Osteoblast (primary cell): ENCODE results near the gene IDUA. TPM values are rescaled to one million over a fixed set of nuclear protein-coding genes. Genes with fewer than 3 reads are reported as not detected.

Source experiments
- DNase-seq: peaks from one replicate; pipeline ENCODE4 v3.0.0; 2011; ENCODE audit warnings: low spot score, mixed read lengths; ENCODE audit not compliant: insufficient read length; ENCODE audit errors: missing footprints
- H2AFZ ChIP-seq: 2 replicates; pipeline ENCODE4 v1.6.0; 2011; ENCODE audit warnings: mild to moderate bottlenecking, low read length
- H3K27ac ChIP-seq: 2 replicates; pipeline ENCODE4 v1.5.1; 2011; ENCODE audit warnings: mild to moderate bottlenecking, low read depth, low read length, moderate library complexity
- H3K27me3 ChIP-seq: 2 replicates; pipeline ENCODE4 v1.6.0; 2012; ENCODE audit warnings: mild to moderate bottlenecking, control low read depth, inconsistent platforms, low read length, moderate library complexity; ENCODE audit not compliant: insufficient read depth
- H3K36me3 ChIP-seq: 2 replicates; pipeline ENCODE4 v1.5.1; 2011; ENCODE audit warnings: mild to moderate bottlenecking, low read length, control low read depth, moderate library complexity; ENCODE audit not compliant: insufficient read depth
- H3K4me1 ChIP-seq: 2 replicates; pipeline ENCODE4 v1.5.1; 2011; ENCODE audit warnings: mild to moderate bottlenecking, low read length, control low read depth, moderate library complexity; ENCODE audit not compliant: insufficient read depth
- H3K4me2 ChIP-seq: 2 replicates; pipeline ENCODE4 v1.6.0; 2011; ENCODE audit warnings: mild to moderate bottlenecking, low read length; ENCODE audit not compliant: insufficient read depth
- H3K4me3 ChIP-seq: fragments of 200-600 bp; sonication (generic); 3 replicates; pipeline ENCODE4 v1.5.1; 2012; ENCODE audit warnings: mild to moderate bottlenecking, low read length, inconsistent platforms; ENCODE audit not compliant: insufficient read depth
- H3K79me2 ChIP-seq: 2 replicates; pipeline ENCODE4 v1.6.0; 2012; ENCODE audit warnings: mild to moderate bottlenecking, low read length, control low read depth, inconsistent platforms; ENCODE audit not compliant: insufficient read depth
- H3K9me3 ChIP-seq: 2 replicates; pipeline ENCODE4 v1.5.1; 2011; ENCODE audit warnings: low read depth, low read length, control low read depth
- H4K20me1 ChIP-seq: 2 replicates; pipeline ENCODE4 v1.6.0; 2012; ENCODE audit warnings: mild to moderate bottlenecking, low read length, control low read depth; ENCODE audit not compliant: insufficient read depth
- CTCF ChIP-seq: IDR thresholded peaks from 2 replicates; pipeline ENCODE4 v1.5.1; 2011; ENCODE audit warnings: mild to moderate bottlenecking, low read depth, low read length, moderate library complexity; ENCODE audit errors: extremely low read depth
- total RNA-seq: library from RNA; depleted of rRNA; stranded (reverse); fragments of >200 nt; gene quantifications from 2 replicates; pipeline ENCODE4 v1.2.3, GENCODE V29; 2012

IDUA gene
- total RNA-seq, 1 donor: 26.4 TPM

DNA sequence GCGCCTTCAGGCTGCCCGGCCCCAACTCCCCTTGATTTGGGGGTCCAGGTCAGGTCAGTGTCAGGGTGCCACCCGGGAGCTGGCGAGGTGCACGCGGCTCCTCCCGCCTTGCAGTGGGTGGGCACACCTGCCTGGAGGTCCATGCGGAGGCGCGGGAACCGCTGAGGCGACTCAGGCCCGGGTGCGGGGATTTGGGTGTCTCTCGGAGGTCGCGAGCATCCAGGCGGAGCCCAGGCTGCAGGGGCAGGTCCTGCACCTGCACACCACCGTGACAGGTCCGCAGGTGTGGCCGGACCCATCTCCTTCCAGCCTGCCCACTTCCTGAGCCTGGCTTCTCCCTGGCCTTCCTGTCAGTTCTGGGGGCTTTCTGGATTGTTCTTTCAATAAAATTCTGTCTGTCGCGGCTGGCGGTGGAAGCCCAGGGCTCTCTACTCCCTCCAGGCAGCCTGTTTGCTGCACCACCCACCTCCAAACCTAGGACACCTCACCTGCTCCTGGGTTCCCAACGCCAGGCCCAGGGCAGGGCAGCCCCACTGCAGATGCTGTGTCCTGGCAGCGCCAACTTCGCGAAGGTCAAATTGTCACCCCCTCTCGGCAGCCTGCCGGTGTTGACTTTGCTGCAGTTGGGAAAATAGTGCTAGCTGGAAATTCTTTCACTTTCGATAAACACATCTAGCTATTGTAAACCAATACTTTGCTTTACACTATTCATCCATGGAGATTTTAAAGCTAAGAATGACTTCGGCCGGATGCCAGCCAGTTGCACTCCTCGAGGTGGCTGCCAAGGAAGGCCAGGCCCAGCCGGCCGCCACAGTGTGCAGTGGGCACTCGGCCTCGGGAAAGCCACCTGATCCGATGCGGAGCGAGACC lies 60.5 kb downstream of the IDUA start:
- peak; percentile 95 for DNase-seq
- H3K9me3 ChIP-seq: no peaks in the 10 kb centered on the region
- no peaks in the 10 kb centered on the region for H3K79me2 ChIP-seq
- H3K27me3 ChIP-seq: peaks cover 10% of the 10 kb centered on the region
- no peaks in the 10 kb centered on the region for H4K20me1 ChIP-seq
- peak overlapping the region; percentile 74 for H2AFZ ChIP-seq
- H3K4me2 ChIP-seq: peak overlapping the region; percentile 76
- H3K4me3 ChIP-seq: peak overlapping the region; percentile 55
- no peaks in the 10 kb centered on the region for H3K36me3 ChIP-seq
- H3K27ac ChIP-seq: peak overlapping the region; percentile 24
- peaks cover 46% of the 10 kb centered on the region for H3K4me1 ChIP-seq
- TF ChIP-seq CTCF: no peak

GRCh38 chr4:1047976-1048772 lies 61.3 kb downstream of the IDUA start:
- no peak overlapping the region for H3K27ac ChIP-seq
- no peaks in the 10 kb centered on the region for H4K20me1 ChIP-seq
- no peaks in the 10 kb centered on the region for H3K79me2 ChIP-seq
- peak overlapping the region; percentile 76 for H3K4me2 ChIP-seq
- no peak for TF ChIP-seq CTCF
- H3K36me3 ChIP-seq: no peaks in the 10 kb centered on the region
- no peak overlapping the region for H3K4me3 ChIP-seq
- peak; percentile 56 for DNase-seq
- H3K4me1 ChIP-seq: peaks cover 49% of the 10 kb centered on the region
- H3K27me3 ChIP-seq: peaks cover 15% of the 10 kb centered on the region
- H3K9me3 ChIP-seq: no peaks in the 10 kb centered on the region
- no peak overlapping the region for H2AFZ ChIP-seq

DNA sequence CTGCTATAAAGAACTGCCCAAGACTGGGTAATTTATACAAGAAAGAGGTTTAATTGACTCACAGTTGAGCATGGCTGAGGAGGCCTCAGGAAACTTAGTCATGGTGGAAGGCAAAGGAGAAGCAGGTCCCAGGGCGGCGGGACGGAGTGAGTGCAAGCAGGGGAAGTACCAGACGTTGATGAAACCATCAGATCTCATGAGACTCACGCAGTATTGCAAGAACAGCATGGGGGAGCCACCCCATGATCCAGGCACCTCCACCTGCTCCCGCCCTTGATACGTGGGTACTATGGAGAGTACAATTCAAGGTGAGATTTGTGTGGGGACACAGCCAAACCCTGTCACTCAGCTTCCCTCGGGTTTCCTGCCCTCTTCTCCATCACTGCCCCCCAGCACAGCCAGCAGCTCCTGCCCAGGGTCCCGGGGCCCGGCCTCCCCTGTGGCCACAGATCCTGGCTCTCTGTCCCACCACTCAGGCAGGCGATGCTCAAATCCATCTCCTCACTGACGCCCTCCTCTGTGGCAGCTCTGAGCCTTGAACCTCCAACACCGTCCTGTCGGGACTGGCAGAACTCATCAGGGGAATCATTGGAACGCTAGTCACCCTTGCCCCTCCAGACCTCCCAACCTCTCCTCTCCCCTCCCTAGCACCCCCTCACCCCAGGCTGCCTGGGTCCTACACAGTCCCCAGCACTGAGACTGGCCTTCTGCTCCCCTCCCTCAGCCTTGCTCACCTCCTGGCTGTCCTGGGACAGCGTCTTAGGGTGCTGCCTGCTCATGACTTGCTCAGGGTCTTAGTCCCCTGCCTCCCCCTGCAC lies 62.1 kb downstream of the IDUA start:
- Histone ChIP-seq H3K4me1 (peaks cover 48% of the 10 kb centered on the region), H3K27me3 (peaks cover 22% of the 10 kb centered on the region), H2AFZ (no peak overlapping the region), H3K27ac (no peak overlapping the region), H3K36me3 (no peaks in the 10 kb centered on the region), H3K4me3 (no peak overlapping the region), H4K20me1 (no peaks in the 10 kb centered on the region), H3K9me3 (no peaks in the 10 kb centered on the region), H3K79me2 (no peaks in the 10 kb centered on the region), H3K4me2 (no peak overlapping the region)
- TF ChIP-seq CTCF: no peak
- DNase-seq: peak; percentile 62
